ENCODE results near the gene BORCS5. TPM values are rescaled to one million over a fixed set of nuclear protein-coding genes. Genes with fewer than 3 reads are reported as not detected.

Gene BORCS5
- total and polyA plus RNA-seq, 2 of the 8 experiments (the other 6 are each of a cell fraction or from before 2014, with no cell fraction given) = 8.3 to 17.4 TPM

GRCh38 chr12:12366701-12367481, 10.0 kb downstream of the BORCS5 start (continued):
- TF ChIP-seq CHD7 (IDR thresholded peaks at IDR 0.05; ENCODE audit: insufficient replicate concordance, low read length) (no peak), SIX5 (IDR thresholded peaks at IDR 0.05; ENCODE audit: low read depth, low read length) (no peak), POLR2A (IDR thresholded peaks at IDR 0.05; ENCODE audit: control extremely low read depth in 1 of 2, low read depth in 2 of 2, low read length in 2 of 2) (no peak), SP1 (IDR thresholded peaks at IDR 0.05; ENCODE audit: low read depth, low read length) (no peak), TAF1 (IDR thresholded peaks at IDR 0.05; ENCODE audit: low read depth, low read length) (no peak), CREB1 (IDR thresholded peaks at IDR 0.05) (no peak), TAF7 (optimal IDR thresholded peaks at IDR 0.05; ENCODE audit: borderline replicate concordance, low read depth, low read length) (no peak), JUND (IDR thresholded peaks at IDR 0.05; ENCODE audit: low read length) (no peak), KDM4A (IDR thresholded peaks at IDR 0.05; ENCODE audit: low read depth, low read length, severe bottlenecking) (no peak), RNF2 (IDR thresholded peaks at IDR 0.05; ENCODE audit: borderline replicate concordance, low read depth, low read length, missing control alignments, poor library complexity, severe bottlenecking) (no peak)
